Osteoblast (primary cell): ENCODE measurements around the gene ALDH3B2. TPM values are rescaled to one million over a fixed set of nuclear protein-coding genes. Genes with fewer than 3 reads are reported as not detected.
"Not testable (repeated sequence)": the region's sequence is repeated elsewhere in the genome, so short reads cannot be mapped to it uniquely, and the experiment has no call there.

ENCODE experiments used
- DNase-seq: peaks from one replicate; pipeline ENCODE4 v3.0.0; 2011; ENCODE audit warnings: low spot score, mixed read lengths; ENCODE audit not compliant: insufficient read length; ENCODE audit errors: missing footprints
- H2AFZ ChIP-seq: 2 replicates; pipeline ENCODE4 v1.6.0; 2011; ENCODE audit warnings: mild to moderate bottlenecking, low read length
- H3K27ac ChIP-seq: 2 replicates; pipeline ENCODE4 v1.5.1; 2011; ENCODE audit warnings: mild to moderate bottlenecking, low read depth, low read length, moderate library complexity
- H3K27me3 ChIP-seq: 2 replicates; pipeline ENCODE4 v1.6.0; 2012; ENCODE audit warnings: mild to moderate bottlenecking, control low read depth, inconsistent platforms, low read length, moderate library complexity; ENCODE audit not compliant: insufficient read depth
- H3K36me3 ChIP-seq: 2 replicates; pipeline ENCODE4 v1.5.1; 2011; ENCODE audit warnings: mild to moderate bottlenecking, low read length, control low read depth, moderate library complexity; ENCODE audit not compliant: insufficient read depth
- H3K4me1 ChIP-seq: 2 replicates; pipeline ENCODE4 v1.5.1; 2011; ENCODE audit warnings: mild to moderate bottlenecking, low read length, control low read depth, moderate library complexity; ENCODE audit not compliant: insufficient read depth
- H3K4me2 ChIP-seq: 2 replicates; pipeline ENCODE4 v1.6.0; 2011; ENCODE audit warnings: mild to moderate bottlenecking, low read length; ENCODE audit not compliant: insufficient read depth
- H3K4me3 ChIP-seq: fragments of 200-600 bp; sonication (generic); 3 replicates; pipeline ENCODE4 v1.5.1; 2012; ENCODE audit warnings: mild to moderate bottlenecking, low read length, inconsistent platforms; ENCODE audit not compliant: insufficient read depth
- H3K79me2 ChIP-seq: 2 replicates; pipeline ENCODE4 v1.6.0; 2012; ENCODE audit warnings: mild to moderate bottlenecking, low read length, control low read depth, inconsistent platforms; ENCODE audit not compliant: insufficient read depth
- H3K9me3 ChIP-seq: 2 replicates; pipeline ENCODE4 v1.5.1; 2011; ENCODE audit warnings: low read depth, low read length, control low read depth
- H4K20me1 ChIP-seq: 2 replicates; pipeline ENCODE4 v1.6.0; 2012; ENCODE audit warnings: mild to moderate bottlenecking, low read length, control low read depth; ENCODE audit not compliant: insufficient read depth
- total RNA-seq: library from RNA; depleted of rRNA; stranded (reverse); fragments of >200 nt; gene quantifications from 2 replicates; pipeline ENCODE4 v1.2.3, GENCODE V29; 2012
- TF ChIP-seq, protein P1 (sequence below): IDR thresholded peaks from 2 replicates; pipeline ENCODE4 v1.5.1; 2011; ENCODE audit warnings: mild to moderate bottlenecking, low read depth, low read length, moderate library complexity; ENCODE audit errors: extremely low read depth

Gene ALDH3B2, protein sequence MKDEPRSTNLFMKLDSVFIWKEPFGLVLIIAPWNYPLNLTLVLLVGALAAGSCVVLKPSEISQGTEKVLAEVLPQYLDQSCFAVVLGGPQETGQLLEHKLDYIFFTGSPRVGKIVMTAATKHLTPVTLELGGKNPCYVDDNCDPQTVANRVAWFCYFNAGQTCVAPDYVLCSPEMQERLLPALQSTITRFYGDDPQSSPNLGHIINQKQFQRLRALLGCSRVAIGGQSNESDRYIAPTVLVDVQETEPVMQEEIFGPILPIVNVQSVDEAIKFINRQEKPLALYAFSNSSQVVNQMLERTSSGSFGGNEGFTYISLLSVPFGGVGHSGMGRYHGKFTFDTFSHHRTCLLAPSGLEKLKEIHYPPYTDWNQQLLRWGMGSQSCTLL
- total RNA-seq, result not detected in 2 replicates

DNA sequence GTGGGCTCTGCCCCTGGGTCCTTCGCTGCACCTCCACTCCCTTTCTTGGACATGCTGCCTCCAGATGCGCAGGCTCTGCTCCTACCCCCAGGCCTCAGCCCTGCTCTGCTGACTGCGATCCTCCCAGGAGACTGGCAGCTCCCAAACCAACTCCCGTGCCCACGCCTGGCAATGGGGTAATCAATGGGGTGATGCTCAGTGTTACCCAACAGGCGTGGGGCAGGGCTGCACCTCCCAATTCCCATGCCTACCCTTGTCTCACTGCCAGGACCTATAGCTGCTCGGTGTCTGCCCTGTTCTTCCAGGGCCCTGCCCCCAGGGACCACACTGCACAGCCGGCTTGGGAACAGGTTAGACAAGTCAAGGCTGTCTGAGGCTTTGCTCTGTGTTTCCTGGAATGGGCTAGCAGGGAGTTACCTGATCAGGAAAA is at the start of gene ALDH3B2:
ALDH3B2 (minus strand) TSS at position 182 of the 430 bp plus-strand sequence. CDS start 7,688 bp downstream, outside the sequence.
- TF ChIP-seq, protein P1, sequence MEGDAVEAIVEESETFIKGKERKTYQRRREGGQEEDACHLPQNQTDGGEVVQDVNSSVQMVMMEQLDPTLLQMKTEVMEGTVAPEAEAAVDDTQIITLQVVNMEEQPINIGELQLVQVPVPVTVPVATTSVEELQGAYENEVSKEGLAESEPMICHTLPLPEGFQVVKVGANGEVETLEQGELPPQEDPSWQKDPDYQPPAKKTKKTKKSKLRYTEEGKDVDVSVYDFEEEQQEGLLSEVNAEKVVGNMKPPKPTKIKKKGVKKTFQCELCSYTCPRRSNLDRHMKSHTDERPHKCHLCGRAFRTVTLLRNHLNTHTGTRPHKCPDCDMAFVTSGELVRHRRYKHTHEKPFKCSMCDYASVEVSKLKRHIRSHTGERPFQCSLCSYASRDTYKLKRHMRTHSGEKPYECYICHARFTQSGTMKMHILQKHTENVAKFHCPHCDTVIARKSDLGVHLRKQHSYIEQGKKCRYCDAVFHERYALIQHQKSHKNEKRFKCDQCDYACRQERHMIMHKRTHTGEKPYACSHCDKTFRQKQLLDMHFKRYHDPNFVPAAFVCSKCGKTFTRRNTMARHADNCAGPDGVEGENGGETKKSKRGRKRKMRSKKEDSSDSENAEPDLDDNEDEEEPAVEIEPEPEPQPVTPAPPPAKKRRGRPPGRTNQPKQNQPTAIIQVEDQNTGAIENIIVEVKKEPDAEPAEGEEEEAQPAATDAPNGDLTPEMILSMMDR, result no peak
- Histone ChIP-seq H3K4me3 (no peak within 1 kb of the TSS), H3K4me1 (no peaks in the 10 kb centered on the region), H3K79me2 (no peaks in the 10 kb centered on the region), H3K4me2 (no peak within 1 kb of the TSS), H3K27me3 (peaks cover 3% of the 10 kb centered on the region), H3K36me3 (no peaks in the 10 kb centered on the region), H4K20me1 (no peaks in the 10 kb centered on the region), H2AFZ (no peak within 1 kb of the TSS), H3K9me3 (no peaks in the 10 kb centered on the region), H3K27ac (no peak within 1 kb of the TSS)
- peak; percentile 34 for DNase-seq

DNA sequence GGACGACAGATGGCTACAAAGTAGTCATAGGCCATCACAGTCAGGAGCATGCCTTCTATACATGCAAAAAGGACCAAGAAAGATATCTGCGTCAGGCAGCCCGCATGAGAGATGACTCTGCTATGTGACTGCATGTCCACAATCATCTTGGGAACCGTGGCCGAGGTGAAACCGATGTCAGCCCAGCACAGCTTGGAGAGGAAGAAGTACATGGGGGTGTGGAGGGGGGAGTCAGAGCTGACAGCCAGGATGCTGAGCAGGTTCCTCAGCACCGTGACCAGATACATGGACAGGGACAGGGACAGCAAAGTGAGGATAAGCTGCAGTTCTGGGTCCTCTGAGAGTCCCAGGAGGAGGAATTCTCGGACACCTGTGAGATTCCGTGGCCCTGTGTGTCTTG is 48.6 kb upstream of the ALDH3B2 start:
- not testable (repeated sequence) for H3K79me2 ChIP-seq, H3K27me3 ChIP-seq

DNA sequence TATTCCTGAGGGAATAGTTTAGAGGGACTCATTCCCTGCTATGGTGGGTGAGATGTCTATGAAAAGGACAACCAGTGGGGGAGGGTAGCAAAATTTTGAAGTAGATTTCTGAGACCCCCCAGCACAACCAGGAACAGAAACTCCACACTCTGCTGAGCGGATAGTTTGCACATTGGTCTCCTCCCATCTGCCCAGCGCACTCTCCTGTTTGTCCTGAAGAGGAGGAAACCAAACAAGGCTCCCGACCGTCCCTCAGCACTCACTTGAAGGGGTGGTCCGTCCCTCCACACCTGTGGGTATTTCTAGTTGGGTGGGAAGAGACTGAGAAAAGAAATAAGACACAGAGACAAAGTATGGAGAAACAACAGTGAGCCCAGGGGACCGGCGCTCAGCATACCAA is 41.8 kb upstream of the ALDH3B2 start:
- not testable (repeated sequence) for H3K4me1 ChIP-seq, H3K27me3 ChIP-seq, H4K20me1 ChIP-seq, H2AFZ ChIP-seq, DNase-seq, H3K36me3 ChIP-seq, H3K79me2 ChIP-seq, H3K4me2 ChIP-seq, H3K27ac ChIP-seq, H3K4me3 ChIP-seq, H3K9me3 ChIP-seq

More for the DNA sequence above, 48.6 kb upstream of the ALDH3B2 start:
- not testable (repeated sequence) for H3K4me3 ChIP-seq, H3K27ac ChIP-seq, DNase-seq, H4K20me1 ChIP-seq, H3K4me1 ChIP-seq, H3K9me3 ChIP-seq, H3K4me2 ChIP-seq, H2AFZ ChIP-seq, H3K36me3 ChIP-seq

DNA sequence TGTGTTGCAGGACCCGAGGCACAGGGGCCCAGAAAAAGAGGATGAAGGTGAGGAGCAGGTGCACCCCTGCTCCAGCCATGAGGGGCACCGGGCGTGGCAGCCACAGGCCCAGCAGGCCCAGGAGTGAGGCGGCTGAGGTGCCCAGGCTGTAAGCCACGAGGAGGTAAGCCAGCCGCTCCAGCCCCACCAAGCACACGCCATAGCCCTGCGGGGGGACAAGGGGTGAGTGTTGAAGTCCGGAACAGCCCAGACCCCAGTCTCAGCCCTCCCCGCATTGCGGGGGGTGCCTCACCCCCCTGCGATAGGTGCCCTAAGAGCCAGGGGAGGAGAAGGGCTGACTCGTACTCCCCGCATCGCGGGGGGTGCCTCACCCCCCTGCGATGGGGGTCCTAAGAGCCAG is 41.4 kb upstream of the ALDH3B2 start:
- not testable (repeated sequence) for H3K9me3 ChIP-seq

DNA sequence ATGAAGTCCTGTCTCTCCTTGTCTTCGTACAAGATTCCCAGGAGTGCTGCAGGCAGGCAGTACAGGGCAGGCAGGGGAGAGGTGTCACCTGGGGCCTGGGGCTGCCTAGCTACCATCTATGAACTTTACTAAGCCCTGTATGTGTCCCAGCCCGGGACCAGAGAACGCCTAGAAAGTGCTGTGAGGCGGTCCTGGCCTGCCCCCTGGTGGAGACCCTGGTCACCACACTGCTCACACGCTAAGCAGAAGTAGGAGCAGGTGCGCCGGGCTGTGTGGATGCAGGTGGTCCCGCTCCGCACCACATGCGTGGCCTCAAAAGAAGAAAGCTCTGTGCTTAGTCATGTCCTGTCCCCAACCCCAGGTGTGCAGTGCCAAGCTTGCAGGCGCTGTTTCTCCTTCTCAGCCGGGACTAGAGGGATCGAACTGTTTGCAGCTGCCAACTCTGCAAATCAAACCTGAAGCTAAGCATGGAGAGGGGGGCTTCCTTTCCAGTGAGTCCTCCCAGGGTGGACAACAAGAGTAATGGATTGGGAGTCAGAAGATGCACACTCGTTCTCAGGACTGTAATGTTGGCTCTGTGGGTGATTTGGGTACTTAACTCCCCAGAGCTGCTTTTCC is 39.6 kb upstream of the ALDH3B2 start:
- not testable (repeated sequence) for H3K4me3 ChIP-seq, H3K4me2 ChIP-seq, H3K27me3 ChIP-seq, H3K4me1 ChIP-seq, H4K20me1 ChIP-seq, DNase-seq, H3K79me2 ChIP-seq, H2AFZ ChIP-seq, H3K27ac ChIP-seq, H3K9me3 ChIP-seq, H3K36me3 ChIP-seq

More for the DNA sequence above, 41.4 kb upstream of the ALDH3B2 start:
- H3K36me3 ChIP-seq, H4K20me1 ChIP-seq, H2AFZ ChIP-seq, H3K27me3 ChIP-seq, H3K4me2 ChIP-seq, H3K4me1 ChIP-seq, H3K79me2 ChIP-seq, DNase-seq, H3K27ac ChIP-seq, H3K4me3 ChIP-seq: not testable (repeated sequence)

DNA sequence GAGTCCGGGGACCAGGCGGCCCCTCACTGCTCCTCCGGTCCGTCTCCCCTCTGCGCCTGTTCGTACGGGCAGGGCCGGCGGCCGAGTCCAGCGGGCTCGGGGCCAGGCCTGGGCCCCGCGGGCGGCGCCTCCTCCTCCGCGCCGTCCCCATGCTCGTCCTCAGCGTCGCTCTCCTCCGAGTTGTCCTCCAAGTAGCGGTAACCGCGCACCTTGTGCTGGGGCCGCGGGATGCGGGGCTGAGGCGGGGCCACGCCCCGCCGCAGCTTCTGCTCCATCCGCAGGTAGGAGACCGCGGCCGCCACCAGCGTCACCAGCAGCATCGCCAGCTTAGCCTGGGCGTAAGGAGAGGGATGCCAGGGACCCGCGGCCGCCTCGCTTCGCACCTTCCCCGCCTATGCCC is 37.3 kb upstream of the ALDH3B2 start:
- H3K79me2 ChIP-seq, H3K9me3 ChIP-seq, H4K20me1 ChIP-seq, H3K36me3 ChIP-seq, H3K27me3 ChIP-seq, H3K4me3 ChIP-seq, H3K27ac ChIP-seq, DNase-seq, H3K4me2 ChIP-seq, H2AFZ ChIP-seq, H3K4me1 ChIP-seq: not testable (repeated sequence)

DNA sequence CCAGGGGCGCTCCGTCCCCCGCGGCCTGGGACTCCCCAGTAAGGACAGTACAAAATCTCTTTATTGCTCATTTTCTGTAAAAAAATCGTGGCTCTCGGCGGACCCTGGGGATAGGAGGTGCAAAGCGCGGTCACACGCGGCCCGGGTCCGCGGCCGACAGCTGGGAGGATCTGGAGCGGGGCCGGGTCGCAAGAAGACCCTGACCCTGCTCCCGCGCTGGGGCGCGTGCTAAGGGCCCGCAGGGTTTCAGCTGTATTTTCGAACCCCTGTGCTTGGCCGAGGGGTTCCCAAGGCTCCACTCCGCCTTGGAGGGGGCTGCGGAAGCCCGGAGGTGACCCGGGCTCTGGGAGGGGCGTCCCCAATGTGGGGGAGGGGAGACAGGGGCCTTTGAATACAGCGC is 36.8 kb upstream of the ALDH3B2 start:
- not testable (repeated sequence) for H4K20me1 ChIP-seq, H3K36me3 ChIP-seq, H3K4me3 ChIP-seq, H3K79me2 ChIP-seq, H3K4me2 ChIP-seq, H3K27me3 ChIP-seq, H3K4me1 ChIP-seq, H3K9me3 ChIP-seq, DNase-seq, H2AFZ ChIP-seq, H3K27ac ChIP-seq

DNA sequence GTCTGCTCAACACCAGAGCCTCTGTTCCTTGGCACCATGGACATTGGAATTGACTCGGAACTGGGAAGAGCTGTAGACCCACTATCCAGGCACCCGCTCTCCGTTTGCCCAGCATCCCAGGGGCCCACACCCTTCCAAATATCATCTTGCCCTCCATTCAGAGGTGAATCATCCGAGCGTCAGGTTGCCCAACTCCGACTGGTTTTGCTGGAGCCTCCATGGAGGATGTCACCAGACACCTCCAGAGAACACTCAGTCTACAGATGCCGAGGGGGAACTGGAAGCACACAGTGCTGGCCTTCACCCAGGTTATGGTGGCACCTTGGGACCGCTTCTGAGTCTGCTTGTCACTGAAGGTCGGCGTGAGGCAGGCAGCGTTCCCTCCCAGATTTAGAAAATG is 35.4 kb upstream of the ALDH3B2 start:
- H3K4me3 ChIP-seq, H4K20me1 ChIP-seq, H3K36me3 ChIP-seq, H3K79me2 ChIP-seq, H2AFZ ChIP-seq, DNase-seq, H3K4me2 ChIP-seq, H3K4me1 ChIP-seq, H3K27ac ChIP-seq, H3K9me3 ChIP-seq, H3K27me3 ChIP-seq: not testable (repeated sequence)
